Esophagus muscularis mucosa (tissue), 4 donors: ENCODE results near the gene RERE.

Source experiments
- CTCF ChIP-seq, 3 experiments: fragments of 200-600 bp in 2 of 3; fragments of 450-650 bp in 1 of 3; sonication (generic) in 2 of 3; IDR thresholded peaks; one replicate each; pipeline ENCODE4 v1.5.1; 2017 to 2019; ENCODE audit warnings: antibody characterized with exemption in 3 of 3, mild to moderate bottlenecking in 2 of 3, moderate library complexity in 1 of 3
- EP300 ChIP-seq: sonication (generic); formaldehyde crosslinking; IDR thresholded peaks from one replicate; pipeline ENCODE4 v1.6.1; 2017; ENCODE audit warnings: antibody characterized with exemption
- POLR2A ChIP-seq: fragments of 450-650 bp; IDR thresholded peaks from one replicate; pipeline ENCODE4 v1.6.1; 2017; ENCODE audit warnings: antibody characterized with exemption, moderate library complexity, mild to moderate bottlenecking, low read depth
- POLR2AphosphoS5 ChIP-seq, 2 donors: sonication (generic); formaldehyde crosslinking; IDR thresholded peaks; one replicate each; pipeline ENCODE4 v1.6.1; 2017; ENCODE audit warnings: antibody characterized with exemption in 2 of 2

- no peak for TF ChIP-seq POLR2A
- peak in 2 of 3 experiments; percentile 19 to 23 for TF ChIP-seq CTCF (IDR thresholded peaks at IDR 0.05)
- TF ChIP-seq POLR2AphosphoS5 (IDR thresholded peaks at IDR 0.05): peak; percentile 75 to 89
- TF ChIP-seq EP300: no peak
These were observed 114.3 kb downstream of the RERE start for GRCh38 chr1:8702850-8703810.
